Stimulated activated CD4-positive, alpha-beta T cell treated with anti-CD3 and anti-CD28 coated beads, Interleukin-1b, Interleukin-23, amount 100 ng/mL, for 4 hours (primary cell): Measurements from ENCODE around the gene LIPE.

Experiments used
- DNase-seq, 2 donors: peaks; one replicate each; pipeline ENCODE4 v3.0.0-alpha.2; 2020; ENCODE audit warnings: low read depth in 2 of 2

Gene LIPE

GRCh38 chr19:42411581-42412178 lies 15.5 kb downstream of the LIPE start:
- no peak for DNase-seq

GRCh38 chr19:42410371-42410770 lies 16.8 kb downstream of the LIPE start:
- DNase-seq = no peak

GRCh38 chr19:42409477-42409876 lies 17.7 kb downstream of the LIPE start:
- DNase-seq = no peak

GRCh38 chr19:42407816-42408175 lies 19.4 kb downstream of the LIPE start:
- no peak for DNase-seq

- no peak for DNase-seq
These were observed 19.9 kb downstream of the LIPE start for GRCh38 chr19:42407085-42407815.

- no peak for DNase-seq
These were observed 21.1 kb downstream of the LIPE start for GRCh38 chr19:42406111-42406510.

GRCh38 chr19:42403586-42403985 lies 23.6 kb downstream of the LIPE start:
- DNase-seq = no peak

GRCh38 chr19:42402376-42403116 lies 24.6 kb downstream of the LIPE start:
- DNase-seq = no peak

GRCh38 chr19:42401365-42402303 lies 25.6 kb downstream of the LIPE start:
- peak; percentile 74 to 75 for DNase-seq

GRCh38 chr19:42400404-42400803 lies 26.8 kb downstream of the LIPE start:
- no peak for DNase-seq

- DNase-seq = no peak
These were observed 29.7 kb downstream of the LIPE start for GRCh38 chr19:42397263-42398166.

- peak; percentile 81 to 91 for DNase-seq
These were observed 30.6 kb downstream of the LIPE start for GRCh38 chr19:42396381-42397262.

- no peak for DNase-seq
These were observed 32.4 kb downstream of the LIPE start for GRCh38 chr19:42394751-42395150.

GRCh38 chr19:42392165-42392564 lies 35.0 kb downstream of the LIPE start:
- no peak for DNase-seq

- DNase-seq = no peak
These were observed 37.3 kb downstream of the LIPE start, which contains the start of gene CNFN for GRCh38 chr19:42389899-42390298. TSS of gene CNFN (minus strand) at chr19:42390297. CDS start at chr19:42389037, 1,260 bp downstream.

- DNase-seq = no peak
These were observed 38.2 kb downstream of the LIPE start for GRCh38 chr19:42388851-42389489.

- peak; percentile 53 to 64 for DNase-seq
These were observed 40.0 kb downstream of the LIPE start for GRCh38 chr19:42386974-42387707.

- no peak for DNase-seq
These were observed 47.0 kb downstream of the LIPE start for GRCh38 chr19:42380155-42380554.
